Measurements from ENCODE around the gene UCK2. TPM values are rescaled to one million over a fixed set of nuclear protein-coding genes. Genes with fewer than 3 reads are reported as not detected.

The UCK2 gene
- total RNA-seq, 1 experiment from 2014 or later = 109 TPM

DNA sequence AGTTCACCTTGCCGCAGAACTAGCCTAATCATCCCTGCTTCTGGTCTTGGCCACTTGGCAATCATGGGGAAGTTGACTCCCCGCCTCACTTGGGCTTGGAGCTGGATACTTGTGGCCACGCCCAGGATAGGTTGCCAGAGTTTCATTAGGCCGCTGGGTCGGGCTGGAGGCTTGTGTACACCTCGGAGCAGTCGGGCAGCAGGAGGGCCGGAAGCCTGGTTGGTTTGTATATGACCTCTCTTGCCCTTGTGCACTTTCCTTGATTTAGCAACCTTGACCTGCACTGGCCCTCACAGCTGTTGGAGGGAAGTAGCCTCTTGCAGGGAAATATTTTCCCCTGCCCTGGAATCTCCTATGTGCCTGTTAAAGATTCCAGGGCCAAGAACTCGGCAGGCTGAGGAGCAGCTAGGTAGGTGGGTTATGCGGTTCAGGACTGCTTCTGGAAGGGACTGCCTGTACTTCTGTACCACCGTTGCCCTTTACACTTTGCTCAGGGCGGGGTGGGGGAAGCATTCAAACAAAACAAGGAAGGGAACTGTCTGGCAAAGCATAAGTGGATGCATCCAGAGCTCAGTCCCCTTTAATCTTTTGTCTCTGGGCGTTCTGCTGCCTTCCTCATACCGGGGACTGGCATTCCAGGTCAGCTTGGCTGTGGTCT, 83.5 kb downstream of the UCK2 start:
- in situ Hi-C loops (cut with HindIII; ENCODE audit: low pct_unique_long_range_greater_than_20kb, low sequenced_read_pairs) = no loop called here
- no peak for DNase-seq (ENCODE audit: low read depth)

DNA sequence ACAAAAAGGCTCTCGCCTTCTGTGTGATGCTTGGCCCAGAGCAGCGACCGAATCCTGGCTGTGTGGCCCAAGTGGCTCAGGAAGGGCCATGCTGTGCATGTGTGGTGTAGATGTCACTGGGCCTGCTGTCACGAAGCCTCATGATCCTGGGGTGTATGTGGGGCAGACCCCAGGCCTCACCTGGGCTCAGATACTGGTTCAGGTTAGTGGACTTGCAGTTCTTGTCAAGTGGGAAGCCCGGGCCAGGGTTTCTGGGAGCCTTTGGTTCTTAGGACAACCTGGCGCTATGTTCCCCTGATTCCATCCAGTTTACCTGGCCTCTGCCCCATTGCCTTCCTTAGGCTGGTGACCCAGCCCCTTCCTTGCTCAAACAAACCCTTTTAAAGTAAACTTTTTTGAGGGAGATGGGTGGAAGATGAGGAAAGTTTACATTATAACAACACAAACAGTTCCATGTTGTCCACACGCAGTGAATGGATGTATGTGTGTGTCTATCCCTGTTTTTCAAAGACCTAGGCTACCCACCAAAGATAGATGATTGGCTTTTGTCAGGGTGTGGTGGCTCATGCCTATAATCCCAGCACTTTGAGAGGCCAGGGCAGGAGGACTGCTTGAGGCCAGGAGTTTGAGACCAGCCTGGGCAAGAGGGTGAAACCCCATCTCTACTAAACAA, 84.3 kb downstream of the UCK2 start:
- DNase-seq (ENCODE audit: low read depth) = no peak
- in situ Hi-C loops (cut with HindIII; ENCODE audit: low pct_unique_long_range_greater_than_20kb, low sequenced_read_pairs) = no loop called here

DNA sequence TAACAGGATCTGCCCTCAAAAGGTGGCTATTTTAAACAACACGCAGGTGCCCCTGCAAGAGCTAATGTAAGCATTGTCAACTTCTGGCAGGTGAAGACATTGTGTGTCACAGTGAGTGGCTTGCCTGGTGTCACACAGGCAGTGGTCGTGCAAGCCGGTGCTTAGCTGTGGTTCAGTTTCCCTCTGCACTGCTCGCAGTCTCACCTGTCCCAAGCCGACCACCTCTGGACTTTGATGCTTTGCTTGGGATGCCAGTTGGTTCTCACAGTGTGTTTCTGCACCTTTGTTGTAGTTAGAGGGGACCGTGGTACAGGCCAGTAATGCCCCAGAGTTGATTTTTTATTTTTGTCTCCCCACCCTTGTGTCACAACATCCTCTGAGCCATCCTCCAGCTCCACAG, 85.2 kb downstream of the UCK2 start:
- DNase-seq (ENCODE audit: low read depth) = no peak
- in situ Hi-C loops (cut with HindIII; ENCODE audit: low pct_unique_long_range_greater_than_20kb, low sequenced_read_pairs) = no loop called here

DNA sequence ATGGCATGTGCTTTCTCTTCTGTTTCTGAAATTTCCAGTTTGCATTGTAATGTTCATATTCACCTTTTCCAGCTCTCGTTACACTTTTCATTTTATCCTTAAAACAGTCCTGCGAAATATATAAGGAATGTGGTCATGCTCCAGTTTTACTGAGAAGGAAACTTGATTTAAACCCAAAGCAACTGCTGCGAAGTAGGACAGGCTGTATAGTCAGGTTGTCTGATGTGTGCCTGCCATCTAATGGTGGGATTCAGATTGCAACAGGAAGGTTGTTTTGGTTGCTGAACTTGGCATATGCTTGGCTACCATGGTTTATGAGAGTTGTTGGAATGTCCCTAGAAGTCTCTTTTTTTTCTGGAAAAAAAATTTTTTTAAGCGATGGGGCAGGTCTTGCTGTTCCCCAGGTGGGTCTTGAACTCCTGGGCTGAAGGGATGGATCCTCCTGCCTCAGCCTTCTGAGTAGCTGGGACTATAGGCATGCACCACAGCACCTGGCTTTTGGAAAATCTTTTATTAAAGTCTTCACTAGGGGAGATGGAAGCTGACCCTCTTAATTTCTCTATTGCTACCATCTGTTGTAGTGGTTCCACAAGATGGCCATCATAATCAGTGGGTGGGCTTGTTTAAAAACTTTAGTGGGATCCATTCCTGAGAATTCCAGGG, 86.9 kb downstream of the UCK2 start:
- in situ Hi-C loops (cut with HindIII; ENCODE audit: low pct_unique_long_range_greater_than_20kb, low sequenced_read_pairs) = no loop called here
- DNase-seq (ENCODE audit: low read depth) = peak; percentile 60

DNA sequence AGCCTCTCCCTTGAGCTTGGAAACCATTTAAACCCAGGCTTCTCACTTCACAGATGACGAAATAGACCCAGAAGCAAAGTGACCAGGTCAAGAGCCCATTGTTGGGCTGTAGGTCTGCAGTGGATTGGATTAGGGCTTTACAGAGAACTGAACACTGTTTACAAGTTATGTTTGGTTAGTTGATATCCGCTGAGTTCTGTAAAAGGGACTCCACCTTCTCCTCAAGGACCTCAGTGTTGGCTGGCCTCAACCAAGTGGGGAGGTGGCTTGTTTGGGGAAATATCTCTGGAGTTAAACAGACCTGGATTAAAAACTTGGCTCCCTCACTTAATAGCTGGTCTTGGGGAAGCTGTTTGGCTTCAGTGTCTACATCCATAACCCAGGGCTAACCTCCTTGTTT, 88.1 kb downstream of the UCK2 start:
- DNase-seq (ENCODE audit: low read depth) = no peak
- in situ Hi-C loops (cut with HindIII; ENCODE audit: low pct_unique_long_range_greater_than_20kb, low sequenced_read_pairs) = no loop called here

DNA sequence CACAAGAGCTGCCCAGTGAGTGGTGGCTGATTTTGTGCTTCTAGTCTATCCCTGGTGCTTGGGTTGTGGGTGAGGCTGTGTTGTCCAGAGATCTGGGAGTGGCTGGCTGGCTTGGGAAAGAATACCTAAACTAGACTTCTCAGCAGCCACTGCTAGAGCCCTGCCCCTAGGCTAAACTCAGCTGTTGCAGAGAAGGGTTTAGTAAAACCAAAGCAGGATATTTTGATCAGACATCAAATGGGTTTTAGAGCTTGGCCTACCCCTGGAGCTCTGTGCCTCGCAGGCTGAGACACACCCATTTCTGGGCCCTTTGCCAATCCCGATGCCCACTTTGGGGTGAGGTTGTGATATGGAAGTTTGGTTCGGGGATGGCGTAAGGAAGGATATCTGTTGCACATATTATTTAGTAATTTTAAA, 88.5 kb downstream of the UCK2 start:
- in situ Hi-C loops (cut with HindIII; ENCODE audit: low pct_unique_long_range_greater_than_20kb, low sequenced_read_pairs) = no loop called here

DNA sequence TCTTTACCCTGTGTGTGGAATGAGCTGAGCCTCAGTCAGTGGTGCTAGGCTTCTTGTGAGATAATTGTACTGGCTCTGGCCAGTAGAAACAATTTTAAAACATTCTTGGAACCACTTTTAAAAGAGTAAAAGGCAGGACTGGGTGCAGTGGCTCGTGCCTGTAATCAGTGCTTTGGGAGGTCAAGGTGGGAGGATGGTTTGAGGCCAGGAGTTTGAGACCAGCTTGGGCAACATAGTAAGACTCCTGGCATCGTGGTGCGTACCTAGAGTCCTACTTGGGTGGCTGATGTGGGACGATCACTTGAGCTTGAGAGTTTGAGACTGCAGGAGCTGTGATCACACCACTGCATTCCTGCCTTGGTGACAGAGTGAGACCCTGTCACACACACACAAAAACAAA, 89.8 kb downstream of the UCK2 start:
- DNase-seq (ENCODE audit: low read depth) = no peak
- in situ Hi-C loops (cut with HindIII; ENCODE audit: low pct_unique_long_range_greater_than_20kb, low sequenced_read_pairs) = no loop called here

More for the DNA sequence above, 88.5 kb downstream of the UCK2 start:
- no peak for DNase-seq (ENCODE audit: low read depth)

DNA sequence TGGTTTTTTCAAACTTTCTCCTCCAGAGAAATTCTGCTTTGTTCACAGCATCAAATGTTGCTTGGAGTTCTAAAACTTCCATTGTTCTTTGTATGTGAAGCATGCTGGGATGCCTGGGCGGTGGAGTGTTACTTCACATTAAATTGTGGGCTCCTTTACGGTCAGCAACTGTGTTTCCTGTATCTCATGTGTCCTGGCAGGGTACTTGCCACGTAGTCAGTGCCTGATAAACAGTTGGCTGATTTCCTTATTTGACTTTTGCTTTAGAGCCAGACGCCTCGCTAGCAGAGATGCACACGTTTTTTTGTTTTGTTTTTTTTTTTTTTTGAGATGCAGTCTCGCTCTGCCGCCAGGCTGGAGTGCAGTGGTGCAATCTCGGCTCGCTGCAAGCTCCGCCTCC, 96.7 kb downstream of the UCK2 start:
- DNase-seq (ENCODE audit: low read depth) = no peak
- in situ Hi-C loops (cut with HindIII; ENCODE audit: low pct_unique_long_range_greater_than_20kb, low sequenced_read_pairs) = no loop called here

DNA sequence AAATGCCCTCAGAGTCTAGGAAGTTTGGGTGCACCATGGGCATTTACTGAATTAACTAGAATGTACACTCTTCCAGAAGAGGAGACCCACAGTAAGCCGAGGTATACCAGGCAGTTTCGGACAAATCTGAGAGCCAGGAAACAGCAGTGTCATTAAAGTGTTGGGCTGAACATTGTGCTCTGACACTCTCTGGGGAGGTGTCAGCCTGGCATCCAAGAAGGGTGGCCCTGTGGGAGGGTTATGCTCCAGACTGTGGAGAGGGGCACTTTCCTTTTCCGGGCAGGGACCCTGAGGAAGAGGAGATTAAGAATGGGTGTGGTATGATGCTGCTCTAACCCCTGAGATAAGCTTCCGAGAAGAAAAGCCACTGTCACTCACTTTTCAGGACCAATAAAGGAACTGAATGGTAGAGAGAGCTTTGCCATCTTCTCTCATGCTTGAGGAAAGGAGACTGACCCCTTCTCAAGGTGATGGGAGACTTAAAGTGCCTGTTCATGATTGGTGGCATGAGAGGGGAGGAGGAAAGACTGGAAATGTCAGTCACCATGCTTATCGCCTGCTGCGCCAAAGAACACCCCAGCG, 98.2 kb downstream of the UCK2 start:
- in situ Hi-C loops (cut with HindIII; ENCODE audit: low pct_unique_long_range_greater_than_20kb, low sequenced_read_pairs) = no loop called here
- no peak for DNase-seq (ENCODE audit: low read depth)

DNA sequence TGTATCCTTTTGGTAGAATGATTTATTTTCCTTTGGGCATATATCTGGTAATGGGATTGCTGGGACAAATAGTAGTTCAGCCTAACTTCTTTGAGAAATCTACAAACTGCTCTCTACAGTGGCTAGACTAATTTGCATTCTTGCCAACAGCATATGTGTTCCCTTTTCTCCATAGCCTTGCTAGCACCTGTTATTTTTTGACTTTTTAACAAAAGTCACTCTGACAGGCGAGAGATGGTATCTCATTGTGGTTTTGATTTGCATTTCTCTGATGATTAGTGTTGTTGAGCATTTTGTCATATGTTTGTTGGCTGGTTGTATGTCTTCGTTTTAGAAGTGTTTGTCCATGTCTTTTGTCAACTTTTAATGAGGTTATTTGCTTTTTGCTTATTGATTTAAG, 99.8 kb downstream of the UCK2 start:
- in situ Hi-C loops (cut with HindIII; ENCODE audit: low pct_unique_long_range_greater_than_20kb, low sequenced_read_pairs) = no loop called here
- DNase-seq (ENCODE audit: low read depth) = no peak

DNA sequence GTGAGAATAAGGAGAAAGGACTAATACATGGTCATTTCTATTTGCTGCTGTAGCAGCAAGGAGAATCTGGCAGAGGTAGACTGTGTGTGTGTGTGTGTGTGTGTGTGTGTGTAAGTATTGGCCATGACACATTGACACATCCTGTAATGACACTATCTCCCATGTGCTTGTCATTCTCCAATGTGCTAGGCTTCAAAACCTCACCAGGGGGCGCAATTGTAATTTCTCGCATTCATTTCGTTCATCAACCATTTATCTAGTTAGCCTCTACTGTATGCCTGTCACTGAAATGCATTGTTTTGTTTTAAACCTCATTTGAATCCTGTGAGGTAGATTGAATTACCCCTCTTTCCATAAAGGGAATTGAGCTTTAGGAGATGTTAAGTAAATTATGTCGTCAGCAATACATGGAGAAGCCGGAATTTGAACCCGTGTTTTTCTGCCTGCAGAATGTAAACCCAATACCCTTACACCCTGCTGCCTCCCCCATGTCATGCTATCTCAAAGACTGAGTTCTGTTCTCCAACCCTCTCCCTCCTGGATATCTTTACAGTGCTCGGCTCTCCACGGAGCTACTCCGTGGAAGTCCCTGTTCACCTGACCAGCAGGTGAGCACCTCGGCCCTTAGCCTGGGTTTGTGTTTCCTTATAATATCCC, 100.8 kb downstream of the UCK2 start:
- in situ Hi-C loops (cut with HindIII; ENCODE audit: low pct_unique_long_range_greater_than_20kb, low sequenced_read_pairs) = no loop called here
- DNase-seq (ENCODE audit: low read depth) = peak; percentile 32

DNA sequence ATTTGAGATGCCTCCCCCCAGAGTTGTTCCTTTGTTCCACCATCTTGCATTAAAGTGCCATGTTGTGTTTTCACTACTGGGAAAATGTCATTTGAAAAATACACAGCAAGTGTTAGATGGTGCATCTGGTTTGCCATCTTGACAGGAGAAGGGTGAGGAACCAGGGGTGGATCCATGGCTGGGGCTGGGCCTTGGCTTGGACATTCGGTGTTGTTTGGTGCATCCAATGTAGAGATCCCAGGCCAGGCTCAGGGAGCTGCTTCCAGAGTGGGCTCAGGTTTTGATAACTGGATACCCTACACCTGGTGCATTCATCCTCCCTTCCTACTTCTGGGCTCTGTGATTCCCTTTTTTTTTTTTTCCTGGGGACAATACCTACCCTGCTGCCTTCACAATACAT, 103.5 kb downstream of the UCK2 start:
- DNase-seq (ENCODE audit: low read depth) = no peak
- in situ Hi-C loops (cut with HindIII; ENCODE audit: low pct_unique_long_range_greater_than_20kb, low sequenced_read_pairs) = no loop called here

DNA sequence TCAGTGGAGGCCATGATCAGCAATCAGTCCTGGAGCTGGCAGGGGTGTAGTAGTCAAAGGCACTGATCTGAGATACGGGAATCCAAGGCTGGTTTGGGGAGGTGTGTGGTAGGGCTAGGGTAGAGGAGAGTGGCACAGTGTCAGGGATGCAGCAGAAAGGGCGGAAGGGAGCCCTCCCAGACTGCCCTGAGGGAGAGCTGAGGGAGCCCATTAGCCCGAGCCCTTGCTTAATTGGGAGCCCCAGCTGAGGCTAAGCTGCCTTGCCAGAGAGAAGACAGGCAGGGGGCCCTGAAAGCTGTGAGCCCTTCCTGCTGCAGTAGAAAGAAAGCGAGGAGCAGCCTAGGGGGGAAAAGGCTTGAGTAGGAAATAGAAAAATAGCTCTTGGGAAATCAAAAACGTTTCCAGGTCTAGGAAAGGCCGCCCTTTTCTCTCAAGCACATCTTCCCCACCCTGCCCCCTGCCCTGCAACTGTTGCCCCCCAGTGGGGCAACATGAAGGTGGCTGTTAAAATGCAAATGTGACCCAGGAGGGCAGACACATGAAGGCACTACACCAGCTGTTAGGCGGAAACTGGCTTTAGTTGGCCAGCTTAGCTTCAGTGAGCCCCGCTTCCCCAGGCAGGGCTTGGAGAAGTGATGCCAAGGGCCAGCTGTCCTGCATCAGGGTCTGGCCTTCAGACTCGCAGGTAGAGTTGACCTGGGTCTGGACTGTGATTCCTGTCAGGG, 106.2 kb downstream of the UCK2 start:
- DNase-seq (ENCODE audit: low read depth) = no peak

DNA sequence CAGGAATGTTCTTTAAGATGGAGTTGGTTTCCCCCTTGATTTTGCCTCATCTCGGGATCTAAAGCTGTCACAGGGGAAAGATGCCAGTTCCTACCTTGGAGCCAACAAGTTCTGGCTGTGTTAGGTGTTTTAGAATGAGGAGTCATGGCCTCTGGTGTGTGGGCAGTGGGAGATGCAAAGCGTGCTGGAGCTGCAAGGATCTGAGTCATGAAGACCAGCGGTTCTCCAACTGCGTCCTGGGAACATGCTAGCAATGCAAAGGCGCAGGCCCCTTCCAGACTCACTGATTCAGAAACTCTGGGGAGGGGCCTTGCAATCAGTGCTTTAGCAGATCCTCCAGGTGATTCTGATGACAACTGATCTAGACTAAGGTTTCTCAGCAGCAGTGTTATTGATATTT, 109.1 kb downstream of the UCK2 start:
- in situ Hi-C loops (cut with HindIII; ENCODE audit: low pct_unique_long_range_greater_than_20kb, low sequenced_read_pairs) = no loop called here
- DNase-seq (ENCODE audit: low read depth) = no peak

More for the DNA sequence above, 106.2 kb downstream of the UCK2 start:
- in situ Hi-C loops (cut with HindIII; ENCODE audit: low pct_unique_long_range_greater_than_20kb, low sequenced_read_pairs) = no loop called here

DNA sequence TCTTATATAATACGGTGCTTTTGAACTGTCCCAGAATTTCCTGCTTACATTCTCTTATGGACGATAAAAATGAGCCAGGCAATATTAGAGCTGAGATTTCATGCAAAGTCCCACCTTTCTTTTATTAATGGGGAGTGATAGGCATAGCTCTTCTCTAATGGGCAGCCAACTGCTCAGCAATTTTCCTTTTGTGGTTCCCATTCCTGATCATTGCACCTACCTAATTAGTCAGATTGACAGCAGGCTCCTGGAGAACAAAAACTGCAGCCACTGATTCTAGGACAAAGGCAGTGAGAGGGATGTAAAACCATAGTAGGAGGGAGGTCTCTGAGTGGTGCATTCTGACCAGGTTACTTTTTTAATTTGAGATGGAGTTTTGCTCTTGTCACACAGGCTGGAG, 110.4 kb downstream of the UCK2 start:
- in situ Hi-C loops (cut with HindIII; ENCODE audit: low pct_unique_long_range_greater_than_20kb, low sequenced_read_pairs) = no loop called here
- no peak for DNase-seq (ENCODE audit: low read depth)

DNA sequence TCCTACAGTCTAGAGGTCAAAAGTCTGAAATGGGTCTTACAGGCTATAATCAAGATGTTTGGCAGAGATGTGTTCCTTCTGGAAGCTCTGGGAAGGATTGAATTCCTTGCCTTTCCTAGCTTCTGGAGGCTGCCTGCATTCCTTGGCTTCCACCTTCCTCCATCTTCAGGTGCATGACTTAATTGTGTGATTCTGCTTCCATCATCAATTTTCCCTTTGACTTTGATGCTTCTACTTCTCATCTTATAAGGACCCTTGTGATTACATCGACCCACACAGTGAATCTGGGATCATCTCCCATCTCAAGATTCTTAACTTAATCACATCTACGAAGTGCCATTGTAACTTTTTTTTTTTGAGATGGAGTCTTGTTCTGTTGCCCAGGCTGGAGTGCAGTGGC, 111.4 kb downstream of the UCK2 start:
- in situ Hi-C loops (cut with HindIII; ENCODE audit: low pct_unique_long_range_greater_than_20kb, low sequenced_read_pairs) = no loop called here
- no peak for DNase-seq (ENCODE audit: low read depth)

DNA sequence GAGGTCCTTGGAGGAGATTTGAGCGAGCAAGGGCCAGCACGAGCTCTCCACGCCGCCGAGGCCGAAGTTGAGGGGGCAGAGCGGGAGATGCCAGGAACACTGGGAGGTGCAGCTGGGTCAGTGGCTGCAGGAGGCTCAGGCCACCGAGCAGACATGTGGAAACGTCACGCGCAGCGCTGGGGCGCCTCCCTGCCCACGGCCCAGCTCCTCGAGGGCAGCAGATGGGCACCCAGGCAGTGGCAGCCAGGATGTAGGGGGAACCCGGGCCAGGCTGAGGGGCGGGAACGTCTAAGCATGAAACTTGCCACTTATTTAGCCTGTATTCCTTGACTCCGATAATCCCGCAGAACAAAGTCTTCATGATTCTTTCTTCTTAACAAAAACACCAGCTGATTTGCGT, 114.1 kb downstream of the UCK2 start:
- no peak for DNase-seq (ENCODE audit: low read depth)
- in situ Hi-C loops (cut with HindIII; ENCODE audit: low pct_unique_long_range_greater_than_20kb, low sequenced_read_pairs) = no loop called here

DNA sequence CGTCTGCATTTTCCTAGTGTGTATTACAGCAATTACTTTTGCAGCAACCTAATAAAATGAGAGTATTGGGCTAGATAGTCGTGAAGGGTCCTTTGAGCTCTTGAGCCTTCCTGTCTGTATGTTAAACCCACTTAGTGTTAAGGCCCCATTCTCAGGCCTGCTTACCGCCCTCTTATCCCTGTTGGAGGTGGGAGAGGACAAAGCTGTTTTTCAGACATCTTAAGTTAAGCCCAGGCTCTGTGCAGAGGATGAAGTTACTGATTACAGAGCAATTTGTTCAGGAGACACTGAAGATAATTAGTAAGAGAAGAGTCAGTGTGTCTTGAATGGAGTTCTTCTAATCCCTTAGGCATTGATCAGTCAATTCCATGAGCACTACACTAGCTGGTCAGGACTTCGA, 114.6 kb downstream of the UCK2 start:
- in situ Hi-C loops (cut with HindIII; ENCODE audit: low pct_unique_long_range_greater_than_20kb, low sequenced_read_pairs) = no loop called here
- DNase-seq (ENCODE audit: low read depth) = no peak

All from Caki2 (cell line).